DOHH2 (cell line): ENCODE data around the gene PGM5.

Experiments
- H3F3A ChIP-seq: fragments of 200-600 bp; sonication (generic), shearing (Covaris generic); 2 replicates; pipeline ENCODE4 v1.6.0; 2016; ENCODE audit warnings: antibody characterized with exemption, mild to moderate bottlenecking; ENCODE audit not compliant: control insufficient read depth, insufficient read depth
- H3K27ac ChIP-seq: fragments of 200-600 bp; sonication (generic); 2 replicates; pipeline ENCODE4 v1.5.1; 2014; ENCODE audit warnings: low read depth, mild to moderate bottlenecking, low read length, moderate library complexity
- H3K27me3 ChIP-seq: fragments of 200-600 bp; sonication (generic); 2 replicates; pipeline ENCODE4 v1.6.1; 2014; ENCODE audit warnings: mild to moderate bottlenecking, low read length, mixed read lengths; ENCODE audit not compliant: control insufficient read depth
- H3K36me3 ChIP-seq: fragments of 200-600 bp; sonication (generic); 2 replicates; pipeline ENCODE4 v1.6.1; 2014; ENCODE audit warnings: mild to moderate bottlenecking, low read length, moderate library complexity, mixed read lengths; ENCODE audit not compliant: control insufficient read depth
- H3K4me1 ChIP-seq: fragments of 200-600 bp; sonication (generic); 2 replicates; pipeline ENCODE4 v1.6.1; 2014; ENCODE audit warnings: mild to moderate bottlenecking, low read length, mixed read lengths; ENCODE audit not compliant: control insufficient read depth
- H3K4me2 ChIP-seq: fragments of 200-600 bp; sonication (generic); 2 replicates; pipeline ENCODE4 v1.6.0; 2014; ENCODE audit warnings: mild to moderate bottlenecking, low read length, moderate library complexity
- H3K4me3 ChIP-seq: fragments of 200-600 bp; sonication (generic); 2 replicates; pipeline ENCODE4 v1.5.1; 2014; ENCODE audit warnings: mild to moderate bottlenecking, low read length, mixed read lengths
- H3K79me2 ChIP-seq: fragments of 200-600 bp; sonication (generic); 2 replicates; pipeline ENCODE4 v1.6.1; 2014; ENCODE audit warnings: mild to moderate bottlenecking, low read length, mixed read lengths; ENCODE audit not compliant: control insufficient read depth
- H3K9me2 ChIP-seq: fragments of 200-600 bp; sonication (generic); replicated peaks from 2 replicates; pipeline ENCODE4 v1.6.1; 2014; ENCODE audit warnings: mild to moderate bottlenecking, low read length, mixed read lengths; ENCODE audit not compliant: control insufficient read depth
- H3K9me3 ChIP-seq: fragments of 200-600 bp; sonication (generic); 2 replicates; pipeline ENCODE4 v1.6.1; 2014; ENCODE audit warnings: antibody characterized with exemption, low read length, mixed read lengths; ENCODE audit not compliant: control insufficient read depth, insufficient read depth
- H4K20me1 ChIP-seq: fragments of 200-600 bp; sonication (generic); 2 replicates; pipeline ENCODE4 v1.6.0; 2014; ENCODE audit warnings: low read depth, mild to moderate bottlenecking, antibody characterized with exemption, low read length, moderate library complexity; ENCODE audit not compliant: control insufficient read depth, insufficient read depth
- EZH2phosphoT487 ChIP-seq: fragments of 200-600 bp; sonication (generic); IDR thresholded peaks from 2 replicates; pipeline ENCODE4 v1.6.1; 2017; ENCODE audit warnings: borderline replicate concordance, mild to moderate bottlenecking, antibody characterized with exemption, low read length, moderate library complexity, mixed read lengths
- TF ChIP-seq, protein P1 (sequence below): fragments of 200-600 bp; sonication (generic); IDR thresholded peaks from one replicate; pipeline ENCODE4 v1.5.1; 2014; ENCODE audit warnings: antibody characterized with exemption, mild to moderate bottlenecking, low read depth, low read length; ENCODE audit not compliant: poor library complexity, severe bottlenecking

The PGM5 gene

DNA sequence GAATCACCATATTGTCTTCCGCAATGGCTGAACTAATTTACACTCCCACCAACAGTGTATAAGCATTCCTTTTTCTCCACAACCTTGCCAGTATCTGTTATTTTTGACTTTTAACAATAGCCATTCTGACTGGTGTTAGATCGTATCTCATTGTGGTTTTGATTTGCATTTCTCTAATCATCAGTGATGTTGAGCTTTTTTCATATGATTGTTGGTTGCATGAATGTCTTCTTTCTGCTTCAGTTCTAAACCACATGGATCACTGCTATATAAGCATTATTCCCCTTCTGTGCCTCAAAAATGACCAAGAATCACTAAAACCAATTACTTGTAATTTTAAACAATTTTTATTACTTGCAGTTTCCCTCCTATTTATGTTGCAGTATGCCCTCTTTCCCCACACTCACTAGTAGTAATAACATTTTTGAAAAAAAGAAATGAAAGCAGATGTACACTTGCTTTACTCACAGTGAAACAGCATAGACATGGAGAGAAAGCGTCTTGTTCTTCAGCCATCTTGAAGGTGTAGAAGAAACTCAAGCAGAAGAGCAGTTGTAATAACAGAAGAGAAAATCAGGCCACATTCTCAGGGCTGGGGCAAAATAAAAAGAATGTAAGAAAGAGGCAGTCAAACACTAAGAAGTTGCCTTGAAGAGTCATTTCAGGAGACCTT lies 188.8 kb downstream of the PGM5 start:
- Histone ChIP-seq H3K9me2 (no peaks in the 10 kb centered on the region), H4K20me1 (no peaks in the 10 kb centered on the region), H3K27me3 (0 out of 2 replicates have a peak, but pooled peaks cover 3% of the 10 kb centered on the region), H3K27ac (no peak overlapping the region), H3K79me2 (no peaks in the 10 kb centered on the region), H3K9me3 (no peaks in the 10 kb centered on the region), H3K4me3 (no peak overlapping the region), H3F3A (no peaks in the 10 kb centered on the region), H3K4me2 (no peak overlapping the region), H3K4me1 (peaks cover 22% of the 10 kb centered on the region), H3K36me3 (no peaks in the 10 kb centered on the region)
- no peak for TF ChIP-seq EZH2phosphoT487
- TF ChIP-seq, protein P1, sequence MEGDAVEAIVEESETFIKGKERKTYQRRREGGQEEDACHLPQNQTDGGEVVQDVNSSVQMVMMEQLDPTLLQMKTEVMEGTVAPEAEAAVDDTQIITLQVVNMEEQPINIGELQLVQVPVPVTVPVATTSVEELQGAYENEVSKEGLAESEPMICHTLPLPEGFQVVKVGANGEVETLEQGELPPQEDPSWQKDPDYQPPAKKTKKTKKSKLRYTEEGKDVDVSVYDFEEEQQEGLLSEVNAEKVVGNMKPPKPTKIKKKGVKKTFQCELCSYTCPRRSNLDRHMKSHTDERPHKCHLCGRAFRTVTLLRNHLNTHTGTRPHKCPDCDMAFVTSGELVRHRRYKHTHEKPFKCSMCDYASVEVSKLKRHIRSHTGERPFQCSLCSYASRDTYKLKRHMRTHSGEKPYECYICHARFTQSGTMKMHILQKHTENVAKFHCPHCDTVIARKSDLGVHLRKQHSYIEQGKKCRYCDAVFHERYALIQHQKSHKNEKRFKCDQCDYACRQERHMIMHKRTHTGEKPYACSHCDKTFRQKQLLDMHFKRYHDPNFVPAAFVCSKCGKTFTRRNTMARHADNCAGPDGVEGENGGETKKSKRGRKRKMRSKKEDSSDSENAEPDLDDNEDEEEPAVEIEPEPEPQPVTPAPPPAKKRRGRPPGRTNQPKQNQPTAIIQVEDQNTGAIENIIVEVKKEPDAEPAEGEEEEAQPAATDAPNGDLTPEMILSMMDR, result no peak

DNA sequence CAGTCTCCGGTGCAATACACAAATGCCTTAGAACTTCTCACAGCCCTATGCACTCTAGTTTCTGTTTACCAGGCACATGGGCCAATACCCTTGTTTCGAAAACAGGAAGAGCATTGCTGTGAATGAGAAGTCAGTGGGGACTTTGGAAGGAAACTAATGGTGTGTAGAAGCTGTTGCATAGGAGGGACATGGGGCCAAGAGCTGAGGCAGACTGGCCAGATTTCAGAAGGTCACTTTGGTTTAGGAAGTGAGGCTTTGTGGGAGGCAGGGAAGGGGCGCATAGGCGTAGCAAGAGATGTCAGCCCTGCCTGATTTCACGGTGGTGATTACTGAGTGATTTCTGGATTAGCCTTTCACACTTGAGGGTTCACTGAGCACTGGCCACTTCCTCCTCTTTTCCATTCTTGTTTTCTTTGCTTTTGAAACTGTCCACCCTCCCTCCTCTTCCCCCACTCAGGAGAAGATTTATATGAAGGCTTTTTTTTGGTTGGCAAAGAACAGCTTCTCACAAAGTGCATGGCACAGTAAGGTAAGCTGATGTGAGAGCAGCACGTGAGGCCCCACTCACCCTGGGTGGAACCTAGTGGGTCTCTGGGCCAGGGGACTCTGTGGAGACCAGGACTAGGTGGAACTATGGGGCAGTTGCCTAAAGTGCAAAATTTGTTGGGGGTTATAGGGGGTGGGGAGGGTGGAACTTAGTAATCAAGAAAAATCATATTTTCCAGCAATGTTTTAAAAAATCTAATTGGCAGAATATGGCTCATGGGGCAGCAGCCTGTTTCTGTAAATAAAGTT lies 190.4 kb downstream of the PGM5 start:
- H3K27me3 ChIP-seq, result 0 out of 2 replicates have a peak, but pooled peaks cover 3% of the 10 kb centered on the region
- H3K9me3 ChIP-seq, result no peaks in the 10 kb centered on the region
- H3K4me3 ChIP-seq, result peak overlapping the region; percentile 2; the same call in 1 of the 2 replicates
- no peaks in the 10 kb centered on the region for H3K79me2 ChIP-seq
- peak overlapping the region; percentile 15 for H3K4me2 ChIP-seq
- peaks cover 22% of the 10 kb centered on the region for H3K4me1 ChIP-seq
- no peaks in the 10 kb centered on the region for H3K9me2 ChIP-seq
- TF ChIP-seq, protein P1, result no peak
- TF ChIP-seq EZH2phosphoT487, result no peak
- H3K27ac ChIP-seq, result no peak overlapping the region
- H3K36me3 ChIP-seq, result no peaks in the 10 kb centered on the region
- no peaks in the 10 kb centered on the region for H4K20me1 ChIP-seq
- H3F3A ChIP-seq, result no peaks in the 10 kb centered on the region

DNA sequence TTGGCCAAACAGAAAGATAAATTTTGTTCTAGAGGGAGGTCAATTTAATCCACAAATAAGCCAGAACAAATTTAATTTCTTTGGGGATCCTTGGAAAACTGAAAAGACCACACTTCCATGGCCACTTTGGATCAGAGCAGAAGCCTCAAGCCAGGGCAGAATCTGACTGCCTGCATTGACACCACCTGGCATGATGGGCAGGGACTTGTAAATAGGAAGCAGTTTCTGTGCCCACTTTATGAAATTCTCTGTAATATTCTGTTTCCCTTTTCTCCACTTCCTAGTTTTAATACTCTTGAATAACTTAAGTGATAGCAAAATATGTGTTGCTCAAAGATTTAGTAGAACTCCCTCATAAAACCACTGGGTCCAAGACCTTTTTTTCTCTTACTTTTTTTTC lies 191.0 kb downstream of the PGM5 start:
- Histone ChIP-seq H3K79me2 (no peaks in the 10 kb centered on the region), H3K36me3 (no peaks in the 10 kb centered on the region), H4K20me1 (no peaks in the 10 kb centered on the region), H3F3A (no peaks in the 10 kb centered on the region), H3K27ac (no peak overlapping the region), H3K4me2 (no peak overlapping the region; the same call in 1 of the 2 replicates), H3K4me3 (no peak overlapping the region), H3K27me3 (0 out of 2 replicates have a peak, but pooled peaks cover 3% of the 10 kb centered on the region), H3K9me3 (no peaks in the 10 kb centered on the region), H3K9me2 (no peaks in the 10 kb centered on the region), H3K4me1 (peaks cover 22% of the 10 kb centered on the region)
- TF ChIP-seq, protein P1, result no peak
- TF ChIP-seq EZH2phosphoT487, result no peak
